IMR-90 (cell line): Measurements from ENCODE around the gene NDUFS7.

ENCODE experiments used
- CEBPB ChIP-seq: IDR thresholded peaks from 2 replicates; pipeline ENCODE4 v1.6.1; 2012; ENCODE audit warnings: low read depth, low read length, improper control_type of control experiment
- CHD1 ChIP-seq: IDR thresholded peaks from 2 replicates; pipeline ENCODE4 v1.6.1; 2012; ENCODE audit warnings: low read depth, low read length, improper control_type of control experiment
- MAZ ChIP-seq: IDR thresholded peaks from 2 replicates; pipeline ENCODE4 v1.6.1; 2012; ENCODE audit warnings: low read depth, mild to moderate bottlenecking, low read length, improper control_type of control experiment, moderate library complexity, borderline replicate concordance
- POLR2A ChIP-seq: IDR thresholded peaks from 2 replicates; pipeline ENCODE4 v1.6.1; 2012; ENCODE audit warnings: mild to moderate bottlenecking, low read depth, low read length
- RAD21 ChIP-seq: IDR thresholded peaks from 2 replicates; pipeline ENCODE4 v1.6.1; 2012; ENCODE audit warnings: low read length, improper control_type of control experiment
- RCOR1 ChIP-seq: IDR thresholded peaks from 2 replicates; pipeline ENCODE4 v1.6.1; 2012; ENCODE audit warnings: mild to moderate bottlenecking, low read length, improper control_type of control experiment; ENCODE audit not compliant: insufficient replicate concordance
- RFX5 ChIP-seq: IDR thresholded peaks from 2 replicates; pipeline ENCODE4 v1.8.0; 2012; ENCODE audit warnings: low read depth, mild to moderate bottlenecking, low read length, moderate library complexity
- SMC3 ChIP-seq: fragments of 150-350 bp; IDR thresholded peaks from 2 replicates; pipeline ENCODE4 v1.6.1; 2016; ENCODE audit warnings: low read depth, mild to moderate bottlenecking, antibody characterized with exemption, low read length, moderate library complexity
- TF ChIP-seq, protein P1 (sequence below): conservative IDR thresholded peaks from 2 replicates; pipeline ENCODE4 v1.5.1; 2012; ENCODE audit warnings: mild to moderate bottlenecking, low read depth, low read length, improper control_type of control experiment
- TF ChIP-seq, protein P2 (sequence below): fragments of 150-350 bp; IDR thresholded peaks from 2 replicates; pipeline ENCODE4 v1.6.1; 2017; ENCODE audit warnings: mild to moderate bottlenecking, antibody characterized with exemption, low read length, low read depth

DNA sequence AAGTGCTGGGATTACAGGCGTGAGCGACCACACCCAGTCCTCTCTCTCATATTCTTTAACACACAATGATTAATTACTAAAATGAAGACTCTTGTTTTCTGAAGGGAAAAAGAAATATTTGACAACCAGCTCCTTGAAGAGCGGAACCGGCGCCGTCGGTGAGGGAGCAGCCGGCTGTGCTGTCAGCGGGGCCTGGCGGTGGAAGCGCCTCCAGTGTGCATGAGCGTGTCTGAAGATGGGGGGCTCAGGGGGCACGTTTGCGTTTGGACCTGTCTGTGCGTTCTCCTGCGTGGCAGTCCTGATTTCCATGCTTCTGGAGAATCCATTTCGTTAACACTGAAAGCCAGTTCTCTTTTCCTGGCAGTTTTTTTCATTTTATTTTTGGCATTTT is 7.3 kb upstream of the NDUFS7 start:
- TF ChIP-seq RAD21 (no peak), CEBPB (no peak), POLR2A (no peak), RCOR1 (no peak), RFX5 (no peak), CHD1 (no peak), MAZ (no peak), SMC3 (no peak)
- TF ChIP-seq, protein P1, sequence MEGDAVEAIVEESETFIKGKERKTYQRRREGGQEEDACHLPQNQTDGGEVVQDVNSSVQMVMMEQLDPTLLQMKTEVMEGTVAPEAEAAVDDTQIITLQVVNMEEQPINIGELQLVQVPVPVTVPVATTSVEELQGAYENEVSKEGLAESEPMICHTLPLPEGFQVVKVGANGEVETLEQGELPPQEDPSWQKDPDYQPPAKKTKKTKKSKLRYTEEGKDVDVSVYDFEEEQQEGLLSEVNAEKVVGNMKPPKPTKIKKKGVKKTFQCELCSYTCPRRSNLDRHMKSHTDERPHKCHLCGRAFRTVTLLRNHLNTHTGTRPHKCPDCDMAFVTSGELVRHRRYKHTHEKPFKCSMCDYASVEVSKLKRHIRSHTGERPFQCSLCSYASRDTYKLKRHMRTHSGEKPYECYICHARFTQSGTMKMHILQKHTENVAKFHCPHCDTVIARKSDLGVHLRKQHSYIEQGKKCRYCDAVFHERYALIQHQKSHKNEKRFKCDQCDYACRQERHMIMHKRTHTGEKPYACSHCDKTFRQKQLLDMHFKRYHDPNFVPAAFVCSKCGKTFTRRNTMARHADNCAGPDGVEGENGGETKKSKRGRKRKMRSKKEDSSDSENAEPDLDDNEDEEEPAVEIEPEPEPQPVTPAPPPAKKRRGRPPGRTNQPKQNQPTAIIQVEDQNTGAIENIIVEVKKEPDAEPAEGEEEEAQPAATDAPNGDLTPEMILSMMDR, result no peak
- TF ChIP-seq, protein P2, sequence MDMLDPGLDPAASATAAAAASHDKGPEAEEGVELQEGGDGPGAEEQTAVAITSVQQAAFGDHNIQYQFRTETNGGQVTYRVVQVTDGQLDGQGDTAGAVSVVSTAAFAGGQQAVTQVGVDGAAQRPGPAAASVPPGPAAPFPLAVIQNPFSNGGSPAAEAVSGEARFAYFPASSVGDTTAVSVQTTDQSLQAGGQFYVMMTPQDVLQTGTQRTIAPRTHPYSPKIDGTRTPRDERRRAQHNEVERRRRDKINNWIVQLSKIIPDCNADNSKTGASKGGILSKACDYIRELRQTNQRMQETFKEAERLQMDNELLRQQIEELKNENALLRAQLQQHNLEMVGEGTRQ, result no peak
